ENCODE data around the gene CXCR6. TPM values are rescaled to one million over a fixed set of nuclear protein-coding genes. Genes with fewer than 3 reads are reported as not detected.

The CXCR6 gene
- total RNA-seq, 4 donors from 2014 or later, result 0.54 to 3.5 (median 0.87) TPM; not detected in 1

GRCh38 chr3:45908761-45909160, 34.5 kb upstream of the CXCR6 start:
- H3K36me3 ChIP-seq, result peaks cover 0 to 13% of the 10 kb centered on the region in 2 donors
- no peak for ATAC-seq
- H3K4me3 ChIP-seq, result no peak overlapping the region
- WGBS, 2 donors (ENCODE audit: low coverage in 1 of 2), result 80 to 92% methylated on average over 7 of the region's 7 CpGs
- H3K27ac ChIP-seq, result no peak overlapping the region
- peaks cover 0 to 8% (median 0%) of the 10 kb centered on the region in 3 donors for H3K4me1 ChIP-seq
- no peaks in the 10 kb centered on the region for H3K9me3 ChIP-seq
- no peaks in the 10 kb centered on the region for H3K27me3 ChIP-seq
- no peak for TF ChIP-seq POLR2AphosphoS5 (IDR thresholded peaks at IDR 0.05)
- no peak for TF ChIP-seq EP300 (IDR thresholded peaks at IDR 0.05)
- TF ChIP-seq, protein P1, sequence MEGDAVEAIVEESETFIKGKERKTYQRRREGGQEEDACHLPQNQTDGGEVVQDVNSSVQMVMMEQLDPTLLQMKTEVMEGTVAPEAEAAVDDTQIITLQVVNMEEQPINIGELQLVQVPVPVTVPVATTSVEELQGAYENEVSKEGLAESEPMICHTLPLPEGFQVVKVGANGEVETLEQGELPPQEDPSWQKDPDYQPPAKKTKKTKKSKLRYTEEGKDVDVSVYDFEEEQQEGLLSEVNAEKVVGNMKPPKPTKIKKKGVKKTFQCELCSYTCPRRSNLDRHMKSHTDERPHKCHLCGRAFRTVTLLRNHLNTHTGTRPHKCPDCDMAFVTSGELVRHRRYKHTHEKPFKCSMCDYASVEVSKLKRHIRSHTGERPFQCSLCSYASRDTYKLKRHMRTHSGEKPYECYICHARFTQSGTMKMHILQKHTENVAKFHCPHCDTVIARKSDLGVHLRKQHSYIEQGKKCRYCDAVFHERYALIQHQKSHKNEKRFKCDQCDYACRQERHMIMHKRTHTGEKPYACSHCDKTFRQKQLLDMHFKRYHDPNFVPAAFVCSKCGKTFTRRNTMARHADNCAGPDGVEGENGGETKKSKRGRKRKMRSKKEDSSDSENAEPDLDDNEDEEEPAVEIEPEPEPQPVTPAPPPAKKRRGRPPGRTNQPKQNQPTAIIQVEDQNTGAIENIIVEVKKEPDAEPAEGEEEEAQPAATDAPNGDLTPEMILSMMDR (IDR thresholded peaks at IDR 0.05), result no peak
- no peak for TF ChIP-seq POLR2A (IDR thresholded peaks at IDR 0.05)

DNA sequence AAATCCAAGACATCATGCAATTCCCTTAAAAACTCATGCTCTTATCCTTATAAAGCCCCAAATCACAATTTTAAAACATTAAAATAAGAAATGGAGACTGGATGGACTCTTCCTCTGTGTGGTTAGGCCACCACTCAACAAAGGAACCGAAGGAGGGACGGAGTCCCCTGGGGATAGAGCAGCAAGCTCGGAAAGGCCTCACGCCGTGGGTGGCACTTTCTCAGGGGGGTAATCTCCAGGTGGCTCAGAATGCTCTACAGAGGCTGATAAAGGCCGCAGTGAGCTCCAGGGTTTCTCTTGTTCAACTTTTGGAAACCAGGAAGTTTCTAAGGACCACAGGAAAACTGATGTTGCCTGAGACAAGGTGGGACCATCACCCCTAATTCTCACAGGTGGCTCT, 33.7 kb upstream of the CXCR6 start:
- Histone ChIP-seq H3K4me3 (no peak overlapping the region), H3K27ac (no peak overlapping the region), H3K36me3 (peaks cover 0 to 8% of the 10 kb centered on the region in 2 donors), H3K27me3 (no peaks in the 10 kb centered on the region), H3K4me1 (peaks cover 0 to 8% (median 0%) of the 10 kb centered on the region in 3 donors), H3K9me3 (no peaks in the 10 kb centered on the region)
- TF ChIP-seq POLR2A (IDR thresholded peaks at IDR 0.05) (no peak), POLR2AphosphoS5 (IDR thresholded peaks at IDR 0.05) (no peak), EP300 (IDR thresholded peaks at IDR 0.05) (no peak)
- TF ChIP-seq, protein P1 (IDR thresholded peaks at IDR 0.05), result no peak
- ATAC-seq, result no peak
- 91% methylated on average over 4 of the region's 6 CpGs; no CpG with 5 or more reads in 1 of the 2 donors for WGBS, 2 donors (ENCODE audit: low coverage in 1 of 2)

- ATAC-seq, result no peak
- TF ChIP-seq EP300 (IDR thresholded peaks at IDR 0.05) (no peak), POLR2AphosphoS5 (IDR thresholded peaks at IDR 0.05) (no peak), POLR2A (IDR thresholded peaks at IDR 0.05) (no peak)
- TF ChIP-seq, protein P1 (IDR thresholded peaks at IDR 0.05), result no peak
- no peak overlapping the region for H3K4me3 ChIP-seq
- no peak overlapping the region for H3K27ac ChIP-seq
- H3K9me3 ChIP-seq, result no peaks in the 10 kb centered on the region
- H3K27me3 ChIP-seq, result no peaks in the 10 kb centered on the region
- 80% methylated on average over 1 of the region's 4 CpGs; no CpG with 5 or more reads in 1 of the 2 donors for WGBS, 2 donors (ENCODE audit: low coverage in 1 of 2)
- peaks cover 0 to 15% (median 0%) of the 10 kb centered on the region in 3 donors for H3K4me1 ChIP-seq
- H3K36me3 ChIP-seq, result peaks cover 0 to 6% of the 10 kb centered on the region in 2 donors
Observed at GRCh38 chr3:45910892-45911291, 32.4 kb upstream of the CXCR6 start.

- TF ChIP-seq POLR2AphosphoS5 (IDR thresholded peaks at IDR 0.05), result no peak
- TF ChIP-seq EP300 (IDR thresholded peaks at IDR 0.05), result no peak
- TF ChIP-seq, protein P1 (IDR thresholded peaks at IDR 0.05), result no peak
- TF ChIP-seq POLR2A (IDR thresholded peaks at IDR 0.05), result no peak
- no peaks in the 10 kb centered on the region for H3K27me3 ChIP-seq
- no peak overlapping the region for H3K4me3 ChIP-seq
- ATAC-seq, result no peak
- H3K4me1 ChIP-seq, result peaks cover 0 to 18% (median 0%) of the 10 kb centered on the region in 3 donors
- WGBS, 2 donors (ENCODE audit: low coverage in 1 of 2), result 84 to 95% methylated on average over 8 to 10 of the region's 11 CpGs
- peaks cover 0 to 6% of the 10 kb centered on the region in 2 donors for H3K36me3 ChIP-seq
- H3K27ac ChIP-seq, result no peak overlapping the region
- H3K9me3 ChIP-seq, result no peaks in the 10 kb centered on the region
Observed at GRCh38 chr3:45911511-45912226, 31.6 kb upstream of the CXCR6 start.

DNA sequence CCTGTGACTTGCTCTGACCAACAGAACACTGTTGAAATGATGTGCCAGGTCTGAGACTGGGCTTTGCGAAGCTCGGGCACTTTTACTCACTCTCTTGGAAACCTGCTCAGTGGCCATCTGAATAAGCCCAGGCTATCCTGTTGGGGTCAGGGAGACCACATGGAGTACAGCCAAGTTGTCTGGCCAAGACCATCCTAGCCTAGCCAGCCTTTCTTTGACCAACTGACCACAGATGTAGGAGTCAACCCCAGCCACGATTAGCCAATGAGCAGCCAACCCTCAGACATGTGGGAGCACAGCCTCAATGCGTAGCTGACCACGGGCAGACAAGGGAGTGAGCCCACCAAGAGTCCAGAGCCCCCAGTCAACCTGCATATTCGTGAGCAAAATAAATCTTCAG, 30.8 kb upstream of the CXCR6 start:
- no peak for TF ChIP-seq EP300 (IDR thresholded peaks at IDR 0.05)
- no peak for TF ChIP-seq POLR2AphosphoS5 (IDR thresholded peaks at IDR 0.05)
- TF ChIP-seq, protein P1 (IDR thresholded peaks at IDR 0.05), result no peak
- TF ChIP-seq POLR2A (IDR thresholded peaks at IDR 0.05), result no peak
- Histone ChIP-seq H3K4me3 (no peak overlapping the region), H3K27ac (no peak overlapping the region), H3K27me3 (no peaks in the 10 kb centered on the region), H3K4me1 (peaks cover 0 to 12% (median 0%) of the 10 kb centered on the region in 3 donors), H3K9me3 (no peaks in the 10 kb centered on the region), H3K36me3 (peaks cover 0 to 11% of the 10 kb centered on the region in 2 donors)
- WGBS, 2 donors (ENCODE audit: low coverage in 1 of 2), result 90% methylated on average over 5 of the region's 6 CpGs; no CpG with 5 or more reads in 1 of the 2 donors
- no peak for ATAC-seq
